GM19467 (cell line): ENCODE results near the gene TACSTD2.
"Not testable (repeated sequence)": the region's sequence is repeated elsewhere in the genome, so short reads cannot be mapped to it uniquely, and the experiment has no call there.

ENCODE experiments used
- ATAC-seq: cut with Tn5 transposase; IDR thresholded peaks from one replicate; pipeline ENCODE4 v1.9.1; 2021; ENCODE audit warnings: mild to moderate bottlenecking, moderate library complexity; ENCODE audit not compliant: unreplicated experiment

TACSTD2 gene

DNA sequence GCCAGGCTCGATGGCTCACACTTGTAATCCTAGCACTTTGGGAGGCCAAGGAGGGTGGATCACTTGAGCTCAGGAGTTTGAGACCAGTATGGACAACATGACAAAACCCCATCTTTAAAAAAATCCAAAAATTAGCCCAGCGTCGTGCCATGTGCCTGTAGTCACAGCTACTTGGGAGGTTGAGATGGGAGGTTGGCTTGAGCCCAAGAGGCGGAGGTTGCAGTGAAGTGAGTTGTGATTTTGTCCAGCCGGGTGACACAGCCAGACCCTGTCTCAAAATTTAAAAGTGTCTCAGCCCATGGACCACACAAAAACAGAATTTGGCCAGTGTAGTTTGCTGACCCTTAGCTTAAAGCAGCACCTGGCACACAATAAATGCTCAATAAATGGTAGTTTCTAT is 11.3 kb upstream of the TACSTD2 start:
- ATAC-seq: no peak

DNA sequence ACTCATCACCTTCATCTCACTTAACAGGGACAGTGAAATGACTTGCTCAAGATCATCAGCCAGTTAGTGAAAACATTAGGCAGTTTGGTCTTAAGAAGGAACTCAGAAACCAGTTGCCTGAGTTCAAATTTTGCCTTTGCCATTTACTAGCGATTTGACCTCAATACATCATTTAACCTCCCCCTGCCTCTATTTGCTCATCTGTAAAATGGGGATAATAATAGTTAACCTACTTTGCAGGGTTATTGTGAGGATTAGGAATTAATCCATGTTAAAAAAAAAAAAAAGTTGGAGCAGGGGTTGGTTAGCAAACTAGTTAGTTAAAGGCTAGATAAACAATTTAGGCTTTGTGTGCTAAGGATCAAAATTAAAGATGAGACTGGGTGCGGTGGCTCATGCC is 10.6 kb upstream of the TACSTD2 start:
- no peak for ATAC-seq

DNA sequence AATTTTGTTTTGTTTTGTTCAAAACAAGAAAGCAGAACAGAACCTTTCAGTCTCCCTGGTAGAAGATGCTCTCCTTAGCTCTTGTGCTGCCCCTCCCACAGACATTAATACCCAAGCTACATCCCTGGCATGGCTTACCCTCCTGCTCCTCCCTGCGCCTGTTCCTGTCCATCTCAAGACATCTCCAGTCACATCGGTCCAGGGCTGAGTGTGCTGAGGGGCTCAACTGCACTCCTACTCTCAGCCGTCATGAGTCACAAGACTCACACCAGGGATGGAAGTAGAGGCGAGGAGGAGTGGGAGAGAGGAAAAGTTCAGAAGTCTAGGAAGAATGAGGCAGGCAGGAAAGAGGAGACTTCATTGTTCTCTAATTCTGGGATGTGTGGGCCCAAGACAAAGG is 9.2 kb upstream of the TACSTD2 start:
- no peak for ATAC-seq

DNA sequence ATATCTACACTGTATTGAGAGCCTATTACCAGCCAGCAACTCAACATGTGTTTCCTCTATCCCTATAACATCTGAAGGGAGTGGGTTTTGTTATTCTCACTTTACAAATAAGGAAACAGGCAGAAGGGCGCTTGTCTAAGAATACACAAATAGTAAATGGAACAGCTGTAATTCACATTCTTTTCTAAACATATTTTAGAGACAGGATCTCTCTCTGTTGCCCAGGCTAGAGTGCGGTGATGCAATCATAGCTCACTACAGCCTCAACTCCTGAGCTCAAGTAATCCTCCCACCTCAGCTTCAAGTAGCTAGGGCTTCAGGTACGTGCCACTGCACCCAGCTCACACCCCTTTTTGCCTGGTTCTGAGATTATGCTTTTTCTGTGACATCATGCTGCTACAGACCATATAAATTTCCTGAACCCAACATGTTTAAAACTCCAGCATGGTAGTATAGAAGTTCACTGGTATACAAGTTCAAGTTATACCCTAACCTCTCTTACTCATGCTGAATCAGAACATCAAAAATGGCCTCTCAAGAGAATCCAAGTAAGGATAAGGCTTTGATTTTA is 8.6 kb upstream of the TACSTD2 start:
- no peak for ATAC-seq

DNA sequence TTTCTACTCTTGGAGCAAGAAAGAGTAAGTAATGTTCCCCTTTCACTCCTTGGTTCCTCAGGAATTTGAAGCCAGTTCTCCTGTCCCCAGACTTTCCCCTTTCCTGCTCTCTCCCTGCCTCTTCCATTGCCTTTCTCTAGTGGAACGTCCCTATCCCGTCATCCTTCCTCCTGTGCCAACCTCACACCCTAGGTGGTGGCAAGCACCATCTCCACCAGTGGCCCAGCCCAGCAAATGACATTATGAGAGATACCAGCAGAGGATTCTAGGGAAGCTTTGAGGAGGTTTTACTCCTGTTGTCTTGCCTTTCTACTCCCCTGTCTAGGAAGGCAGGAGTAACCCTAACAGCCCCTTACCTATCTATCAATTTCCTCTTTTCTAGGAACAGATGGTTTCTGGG is 8.1 kb upstream of the TACSTD2 start:
- ATAC-seq: no peak

DNA sequence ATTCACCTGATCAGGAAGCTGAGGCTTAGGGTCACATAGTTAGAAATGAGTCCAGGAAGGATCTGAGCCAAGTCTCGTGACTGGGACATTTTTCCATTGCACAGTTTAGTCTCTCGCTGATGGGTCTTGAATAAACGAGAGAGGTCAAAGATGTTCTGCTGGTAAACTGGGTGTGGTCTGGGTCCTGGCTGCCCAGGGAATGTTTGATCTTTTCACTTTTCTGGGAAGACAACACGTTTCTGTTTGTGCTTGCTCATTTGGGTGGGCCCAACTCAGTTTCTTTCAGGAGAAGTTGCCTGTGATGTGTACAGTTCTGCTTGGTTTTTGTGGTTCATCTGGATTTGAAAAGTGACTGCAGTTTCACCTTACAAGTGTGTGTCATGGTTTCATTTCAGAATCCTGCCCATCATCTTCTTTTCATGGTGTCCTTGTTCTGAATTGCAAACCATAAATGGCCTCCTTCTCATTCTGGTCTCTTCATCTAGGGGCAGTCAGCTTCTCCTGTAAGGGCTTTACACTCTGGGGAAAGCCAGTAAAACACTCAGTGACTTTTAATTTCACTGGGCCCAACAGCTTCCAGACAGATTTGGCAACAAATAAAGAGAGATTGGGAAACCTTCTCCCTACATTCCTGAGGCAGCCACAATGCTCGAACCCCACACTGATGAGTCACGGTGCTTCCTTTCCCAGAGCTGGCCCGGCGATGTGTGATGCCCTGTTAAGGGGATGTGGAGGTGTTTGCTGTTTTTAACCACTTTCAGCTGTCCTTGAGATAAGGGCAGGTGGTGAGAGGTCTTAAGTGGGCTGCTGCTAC is 7.2 kb upstream of the TACSTD2 start:
- no peak for ATAC-seq

DNA sequence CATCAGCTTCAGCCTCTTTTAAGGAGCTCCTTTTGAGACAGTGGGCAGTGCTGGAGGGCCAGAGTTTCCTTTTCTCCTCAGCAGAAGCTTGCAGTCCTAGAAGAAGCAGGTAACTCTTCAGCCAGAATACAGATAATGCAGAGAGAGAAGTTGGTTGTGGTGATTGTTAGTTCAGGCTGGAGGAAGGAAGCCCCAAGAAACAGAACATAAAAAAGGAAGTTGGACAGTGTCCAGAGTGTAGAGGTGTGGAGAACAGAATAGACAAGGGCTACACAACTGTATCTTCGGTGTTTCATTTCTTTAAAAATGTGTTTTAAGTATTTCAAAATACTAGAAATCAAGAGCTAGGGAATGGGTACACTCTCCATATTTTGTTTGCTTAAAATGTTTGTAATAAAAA is 6.4 kb upstream of the TACSTD2 start:
- no peak for ATAC-seq

DNA sequence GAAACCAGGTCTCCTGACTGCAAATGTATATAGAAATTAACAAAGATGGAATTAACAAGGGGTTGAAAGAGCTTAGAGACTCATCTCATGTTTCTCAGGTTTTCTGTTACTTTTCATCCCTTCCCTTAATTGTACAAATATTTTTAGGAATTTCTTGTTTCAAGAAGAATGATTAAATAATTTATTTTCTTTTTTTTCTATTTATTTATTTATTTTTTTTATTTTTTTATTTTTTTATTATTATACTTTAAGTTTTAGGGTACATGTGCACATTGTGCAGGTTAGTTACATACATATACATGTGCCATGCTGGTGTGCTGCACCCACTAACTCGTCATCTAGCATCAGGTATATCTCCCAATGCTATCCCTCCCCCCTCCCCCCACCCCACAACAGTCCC is 5.1 kb upstream of the TACSTD2 start:
- not testable (repeated sequence) for ATAC-seq

DNA sequence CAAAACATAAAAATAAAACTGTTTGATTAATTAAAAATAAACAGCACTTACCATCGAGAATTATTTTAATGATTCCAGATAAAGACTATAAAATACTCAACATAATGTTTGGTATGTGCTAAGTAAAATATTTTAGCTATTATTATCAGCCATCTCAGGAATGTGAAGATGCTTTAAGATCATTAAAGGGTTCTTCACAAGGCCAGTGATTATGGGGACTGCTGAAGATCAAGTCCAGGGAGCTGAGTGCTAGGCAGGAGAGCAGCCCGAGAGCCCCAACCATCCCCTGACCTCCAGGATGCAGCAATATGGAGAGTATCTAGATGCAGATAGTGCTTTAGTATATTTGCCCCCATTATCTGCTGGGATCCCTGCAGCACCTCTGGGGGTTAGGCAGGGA is 4.6 kb upstream of the TACSTD2 start:
- ATAC-seq: no peak

DNA sequence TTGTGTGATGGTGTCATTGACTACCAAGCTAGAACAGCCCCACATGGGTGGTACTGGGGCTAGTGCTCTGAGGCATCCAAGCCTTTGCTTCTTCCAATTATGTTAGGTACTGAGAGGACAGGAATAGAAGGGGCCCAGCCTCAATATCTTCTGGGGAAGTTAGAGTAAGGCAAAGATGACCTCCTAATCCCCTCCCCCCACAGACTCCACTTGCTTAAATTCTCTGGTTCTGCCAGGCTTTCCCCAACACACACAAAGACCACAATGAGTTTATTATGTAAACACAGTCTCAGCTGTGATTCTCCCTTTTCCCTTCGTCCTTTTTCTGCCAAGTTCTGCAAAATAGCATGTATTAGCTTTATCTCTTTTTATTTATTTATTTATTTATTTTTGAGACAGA is 3.1 kb upstream of the TACSTD2 start:
- no peak for ATAC-seq

DNA sequence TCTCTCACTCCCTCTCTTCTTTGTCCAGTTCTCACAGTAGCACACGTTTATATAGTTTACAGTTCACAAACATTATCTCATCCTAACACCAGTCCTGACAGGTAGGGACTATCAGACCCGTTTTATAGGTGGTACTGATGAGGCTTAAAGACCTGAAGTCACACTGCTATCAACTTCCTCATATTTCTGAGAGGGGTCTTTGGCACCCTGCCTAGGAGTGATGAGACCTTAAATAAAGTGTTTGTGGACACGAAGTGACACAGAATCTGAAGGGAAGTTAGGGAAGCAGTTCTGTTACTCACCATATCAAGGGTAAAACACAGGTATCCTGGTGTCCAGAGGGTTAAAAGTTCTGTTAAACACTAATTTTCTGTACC is 590 bp upstream of the TACSTD2 start:
- no peak for ATAC-seq

DNA sequence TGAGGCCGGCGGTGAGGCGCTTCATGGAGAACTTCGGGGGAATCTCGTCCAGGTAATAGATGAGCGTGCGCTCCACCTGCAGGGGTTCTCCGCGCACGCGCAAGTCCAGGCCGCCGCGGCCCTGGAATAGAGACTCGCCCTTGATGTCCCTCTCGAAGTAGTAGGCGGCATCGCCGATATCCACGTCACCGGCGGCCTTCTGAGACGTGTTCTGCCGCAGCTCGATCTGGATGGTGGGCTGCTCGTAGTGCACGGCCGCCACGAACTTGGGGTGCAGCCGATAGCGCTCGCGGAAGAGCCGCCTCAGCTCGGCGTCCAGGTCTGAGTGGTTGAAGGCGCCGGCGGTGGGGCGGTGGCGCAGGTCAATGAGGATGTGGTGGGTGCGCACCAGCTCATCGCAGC is 726 bp downstream of the TACSTD2 start:
- no peak for ATAC-seq

DNA sequence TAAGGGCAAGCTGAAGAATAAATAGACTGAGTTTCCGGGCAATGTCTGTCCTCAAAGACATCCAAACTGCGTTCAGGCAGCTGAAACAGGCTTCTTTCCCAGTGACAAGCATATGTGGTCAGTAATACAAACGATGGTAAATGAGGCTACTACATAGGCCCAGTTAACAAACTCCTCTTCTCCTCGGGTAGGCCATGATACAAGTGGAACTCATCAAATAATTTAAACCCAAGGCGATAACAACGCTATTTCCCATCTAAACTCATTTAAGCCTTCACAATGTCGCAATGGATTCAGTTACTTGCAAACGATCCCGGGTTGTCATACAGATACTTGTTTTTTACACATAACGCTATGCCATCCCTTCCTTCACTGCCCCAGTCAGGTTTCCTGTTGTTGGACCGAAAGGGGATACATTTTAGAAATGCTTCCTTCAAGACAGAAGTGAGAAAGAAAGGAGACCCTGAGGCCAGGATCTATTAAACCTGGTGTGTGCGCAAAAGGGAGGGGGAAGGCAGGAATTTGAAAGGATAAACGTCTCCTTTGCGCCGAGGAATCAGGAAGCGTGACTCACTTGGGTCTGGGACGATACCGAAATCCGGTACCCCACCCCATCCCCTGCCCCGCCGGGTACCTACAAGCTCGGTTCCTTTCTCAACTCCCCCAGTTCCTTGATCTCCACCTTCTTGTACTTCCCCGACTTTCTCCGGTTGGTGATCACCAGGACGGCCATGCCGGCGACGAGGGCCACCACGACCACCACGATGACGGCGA is 1.3 kb downstream of the TACSTD2 start:
- ATAC-seq: no peak

DNA sequence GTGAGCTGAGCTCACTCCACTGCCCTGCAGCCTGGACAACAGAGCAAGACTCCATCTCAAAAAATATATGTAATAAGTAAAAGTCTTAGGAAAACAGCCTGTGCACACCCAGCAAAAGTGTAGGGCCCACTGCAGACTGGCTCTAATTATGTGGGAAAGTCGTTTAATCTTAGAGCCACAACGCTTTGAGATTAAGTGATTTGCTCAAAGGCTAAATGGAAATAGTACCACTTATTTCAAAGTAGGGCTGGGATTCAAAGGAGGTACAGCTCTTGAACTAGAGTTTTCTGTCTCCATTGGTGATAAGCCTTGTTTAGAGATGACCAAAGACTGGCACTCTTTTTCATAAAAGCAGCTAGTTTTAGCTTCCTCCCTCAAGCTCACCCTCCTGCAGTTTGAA is 2.2 kb downstream of the TACSTD2 start:
- no peak for ATAC-seq

DNA sequence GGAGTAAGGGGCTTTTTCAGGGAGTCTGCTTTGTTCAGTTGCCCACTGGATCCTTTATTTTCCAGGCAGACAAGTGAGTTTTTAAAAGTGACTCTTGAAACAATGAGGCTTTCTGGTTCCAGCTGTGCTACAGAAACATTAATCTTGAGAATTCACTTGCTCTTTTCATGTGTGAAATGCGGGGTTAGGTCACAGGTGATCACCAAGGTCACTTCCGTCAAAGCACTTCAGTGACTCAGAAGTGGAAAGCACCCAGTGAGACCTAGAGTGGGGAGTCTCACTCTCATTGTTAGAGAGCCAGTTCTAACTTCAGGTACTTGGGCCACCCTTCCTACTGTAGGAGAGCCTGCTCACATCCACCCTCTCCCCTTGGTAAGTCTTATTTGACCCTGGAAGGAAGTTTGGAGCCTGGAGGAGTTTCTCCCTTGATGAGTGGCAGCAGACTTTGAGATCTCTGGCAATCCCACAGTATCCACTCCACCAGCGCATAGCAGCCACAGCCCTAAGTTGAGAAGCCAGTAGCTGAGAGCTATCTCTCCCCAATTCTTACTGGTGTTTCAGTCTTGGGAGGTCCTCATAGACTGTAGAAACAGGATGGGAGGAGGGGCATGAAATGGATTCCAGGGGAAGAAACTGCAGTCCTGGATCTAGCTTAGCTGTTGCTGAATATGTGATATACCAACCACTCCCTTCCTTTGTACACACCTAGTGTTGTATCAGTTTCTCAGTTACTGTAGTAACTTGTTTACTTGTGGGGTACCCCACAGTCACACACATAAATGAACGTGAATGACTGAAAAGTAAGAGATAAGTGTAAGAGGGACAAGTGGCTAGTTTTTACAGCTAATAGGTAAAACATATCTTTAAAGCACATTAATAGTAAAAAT is 3.1 kb downstream of the TACSTD2 start:
- peak; percentile 96 for ATAC-seq

DNA sequence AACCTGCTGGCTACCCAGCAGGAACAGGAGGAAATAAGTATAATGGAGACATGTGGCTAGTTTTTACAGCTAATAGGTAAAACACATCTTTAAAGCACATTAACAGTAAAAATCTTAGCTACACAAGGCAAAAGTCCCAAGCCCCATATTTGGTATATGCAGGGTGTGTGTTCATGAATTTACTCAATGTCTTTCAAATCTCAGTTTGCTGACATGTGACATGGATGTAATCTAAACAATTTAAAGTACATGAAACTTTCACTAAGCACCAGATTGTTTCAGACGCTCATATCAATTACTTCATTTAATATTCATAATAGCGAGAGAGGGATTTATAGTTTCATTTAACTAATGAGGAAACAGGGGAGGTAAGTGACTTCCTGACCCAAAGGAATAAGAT is 3.9 kb downstream of the TACSTD2 start:
- ATAC-seq: no peak

DNA sequence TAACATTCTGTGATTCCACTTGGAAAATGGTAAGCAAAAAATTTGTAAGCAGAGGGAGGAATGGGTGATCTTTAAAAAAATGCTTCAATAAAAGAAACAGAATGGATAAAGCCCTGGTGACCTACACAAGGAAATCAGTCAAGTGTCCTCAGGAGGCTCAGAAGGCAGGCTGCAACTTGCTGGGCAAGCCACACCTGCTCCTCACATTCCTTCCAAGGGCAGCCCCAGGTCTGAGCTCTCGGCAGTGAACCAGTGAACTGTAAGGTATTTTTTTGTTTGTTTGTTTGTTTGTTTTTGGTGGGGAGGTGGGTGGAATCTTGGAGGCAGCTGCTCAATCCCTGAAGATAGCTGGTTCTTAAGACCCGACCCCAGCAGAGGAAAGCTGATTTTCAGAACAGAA is 4.4 kb downstream of the TACSTD2 start:
- ATAC-seq: no peak

DNA sequence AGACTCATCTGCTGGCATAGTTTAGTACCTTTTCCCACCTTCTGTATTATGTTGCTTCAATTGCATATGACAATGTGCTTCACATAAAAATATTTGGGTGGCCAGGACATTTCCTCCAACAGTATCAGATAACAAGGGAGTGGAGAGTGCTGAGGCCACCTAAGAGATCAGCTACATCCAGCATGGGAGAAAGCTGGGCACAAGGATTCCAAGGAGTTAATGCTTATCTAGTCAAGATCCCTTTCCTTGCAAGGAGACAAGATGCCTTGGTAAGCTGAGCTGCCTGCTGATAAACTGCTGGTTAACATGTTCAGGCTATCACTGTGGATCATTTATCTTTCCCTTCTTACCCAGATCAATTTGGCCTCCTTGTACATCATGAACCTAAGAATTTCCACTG is 5.4 kb downstream of the TACSTD2 start:
- ATAC-seq: no peak

DNA sequence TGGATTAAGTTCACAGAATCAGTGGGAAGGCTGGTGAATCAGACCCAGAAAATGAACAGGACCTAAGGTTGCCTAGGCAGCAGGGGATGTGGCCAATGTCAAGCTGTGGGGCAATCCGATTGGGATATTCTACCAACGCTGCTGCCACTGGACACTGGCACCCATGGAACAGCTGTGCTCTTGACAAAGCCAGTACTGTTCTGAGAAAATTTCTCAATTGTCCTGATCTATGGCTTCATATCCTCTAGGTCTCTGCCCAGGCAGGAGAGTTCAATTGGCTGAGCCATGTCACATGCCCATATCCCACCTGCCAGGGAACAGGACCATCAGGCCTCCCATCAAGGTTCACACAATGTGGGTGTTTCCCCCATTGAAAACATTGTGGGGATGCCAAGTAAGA is 6.2 kb downstream of the TACSTD2 start:
- no peak for ATAC-seq

DNA sequence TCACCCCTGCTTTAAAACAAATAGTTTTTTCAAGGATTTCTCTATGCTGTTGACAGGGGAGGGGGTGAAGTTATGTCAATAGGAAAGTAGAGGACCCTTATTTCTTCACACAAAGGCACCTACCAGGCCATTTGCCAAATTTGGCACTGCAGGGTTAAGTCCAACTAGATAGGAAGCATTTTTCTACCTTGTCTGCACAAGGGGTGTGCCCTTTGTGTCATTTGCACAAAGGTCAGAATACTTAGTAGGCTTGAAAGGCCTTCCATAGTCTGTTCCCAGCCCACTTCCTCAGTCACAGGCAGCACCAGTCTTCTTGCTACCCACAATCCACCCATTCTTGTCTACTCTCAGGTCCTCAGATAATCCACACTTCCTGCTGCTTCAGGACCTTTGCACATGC is 7.0 kb downstream of the TACSTD2 start:
- ATAC-seq: no peak

DNA sequence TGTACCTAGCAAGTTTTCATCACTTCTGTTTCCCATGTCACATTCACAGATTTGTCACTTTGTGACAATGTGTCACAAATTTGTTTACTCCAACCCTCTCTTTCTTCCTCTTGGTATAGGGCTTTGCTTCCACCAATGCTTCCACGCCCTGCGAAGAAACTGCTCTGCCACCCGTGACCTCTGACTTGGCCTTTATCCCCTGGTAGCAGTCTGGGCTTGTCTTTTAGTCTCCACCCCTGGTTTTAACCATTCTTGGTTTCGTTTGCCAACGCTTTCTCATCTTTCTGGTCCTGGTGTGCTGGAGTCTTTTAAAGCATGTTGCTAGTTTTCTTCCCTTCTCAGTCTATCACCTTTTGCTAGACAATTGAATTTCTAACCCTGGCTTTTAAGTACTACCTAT is 8.1 kb downstream of the TACSTD2 start:
- no peak for ATAC-seq
